HL-60 (cell line): ENCODE measurements around the gene PAQR4.
A peak's percentile ranks its signal among the peaks of the same experiment; 100 is the strongest.

Experiments used
- DNase-seq, 2 experiments: peaks; one replicate each; pipeline ENCODE4 v3.0.0-alpha.2; 2010 to 2020; ENCODE audit warnings: low read depth in 1 of 2, low spot score in 1 of 2
- H3K27ac ChIP-seq: fragments of 250-450 bp; sonication (Bioruptor Pico); replicated peaks from 2 replicates; pipeline ENCODE4 v1.5.1; 2020; ENCODE audit warnings: mild to moderate bottlenecking, moderate library complexity
- H3K27me3 ChIP-seq: fragments of 250-450 bp; sonication (Bioruptor Pico); 2 replicates; pipeline ENCODE4 v1.5.1; 2021; ENCODE audit warnings: mild to moderate bottlenecking, moderate library complexity; ENCODE audit not compliant: insufficient read depth, poor library complexity, severe bottlenecking
- H3K4me3 ChIP-seq: replicated peaks from 2 replicates; pipeline ENCODE4 v1.5.1; 2011; ENCODE audit warnings: mild to moderate bottlenecking, control low read depth, low read length; ENCODE audit not compliant: insufficient read depth
- CTCF ChIP-seq: IDR thresholded peaks from one replicate; pipeline ENCODE4 v1.5.1; 2011; ENCODE audit warnings: low read length, control low read depth, inconsistent platforms; ENCODE audit not compliant: insufficient read depth
- GABPA ChIP-seq: IDR thresholded peaks from 2 replicates; pipeline ENCODE4 v1.6.1; 2012; ENCODE audit warnings: low read depth
- POLR2AphosphoS5 ChIP-seq: IDR thresholded peaks from 2 replicates; pipeline ENCODE4 v1.6.1; 2012; ENCODE audit warnings: low read depth
- REST ChIP-seq: IDR thresholded peaks from 2 replicates; pipeline ENCODE4 v1.6.1; 2012; ENCODE audit warnings: low read depth; ENCODE audit not compliant: insufficient replicate concordance
- SPI1 ChIP-seq: IDR thresholded peaks from 2 replicates; pipeline ENCODE4 v1.6.1; 2012; ENCODE audit warnings: low read depth, mild to moderate bottlenecking, borderline replicate concordance

Gene PAQR4

GRCh38 chr16:3004781-3005284 is 35.7 kb downstream of the PAQR4 start:
- Histone ChIP-seq H3K27ac (peak overlapping the region; percentile 78), H3K4me3 (peak overlapping the region; percentile 57), H3K27me3 (no peaks in the 10 kb centered on the region)
- DNase-seq, result peak in 1 of 2 experiments; percentile 38
- TF ChIP-seq CTCF (no peak), GABPA (no peak), POLR2AphosphoS5 (no peak), SPI1 (no peak), REST (no peak)

- peak in 1 of 2 experiments; percentile 84 for DNase-seq
- peak overlapping the region; percentile 90 for H3K27ac ChIP-seq
- H3K27me3 ChIP-seq, result no peaks in the 10 kb centered on the region
- no peak overlapping the region for H3K4me3 ChIP-seq
- TF ChIP-seq GABPA (no peak), POLR2AphosphoS5 (peak; percentile 29; the same call in 1 of the 2 replicates), SPI1 (peak; percentile 62; the same call in 1 of the 2 replicates), CTCF (no peak), REST (no peak)
Measured at GRCh38 chr16:3007059-3007956, 38.2 kb downstream of the PAQR4 start.

GRCh38 chr16:3007957-3008689 is 39.0 kb downstream of the PAQR4 start:
- Histone ChIP-seq H3K4me3 (0 out of 2 replicates have a peak overlapping the region, but pooled peaks have one; percentile 8), H3K27me3 (no peaks in the 10 kb centered on the region), H3K27ac (peak overlapping the region; percentile 90)
- TF ChIP-seq POLR2AphosphoS5 (peak; percentile 96), REST (peak; percentile 30), GABPA (peak; percentile 66), CTCF (no peak), SPI1 (peak; percentile 95)
- DNase-seq, result peak; percentile 90 to 93
